Endothelial cell of umbilical vein (primary cell): ENCODE measurements around the gene MITF.

ENCODE experiments used
- CTCF ChIP-seq, 2 donors: IDR thresholded peaks; 1 replicate in 1 of 2; 2 replicates in 1 of 2; pipeline ENCODE4 v1.5.1; 2011; ENCODE audit warnings: low read length in 2 of 2, mild to moderate bottlenecking in 2 of 2, moderate library complexity in 2 of 2, control low read depth in 1 of 2, inconsistent platforms in 1 of 2, low read depth in 1 of 2; ENCODE audit not compliant: insufficient read depth in 1 of 2; ENCODE audit errors: extremely low read depth in 1 of 2
- MAX ChIP-seq: IDR thresholded peaks from 2 replicates; pipeline ENCODE4 v1.6.1; 2011; ENCODE audit not compliant: insufficient read depth, insufficient read length
- POLR2A ChIP-seq: IDR thresholded peaks from 2 replicates; pipeline ENCODE4 v1.6.1; 2012; ENCODE audit warnings: low read depth, mild to moderate bottlenecking, control low read depth, low read length
- POLR2AphosphoS5 ChIP-seq: IDR thresholded peaks from 2 replicates; pipeline ENCODE4 v1.6.1; 2012; ENCODE audit warnings: low read depth, mild to moderate bottlenecking, control low read depth, low read length, moderate library complexity; ENCODE audit not compliant: insufficient read depth

GRCh38 chr3:69784954-69785514 is 45.8 kb downstream of the MITF start:
- no peak for TF ChIP-seq POLR2AphosphoS5
- no peak for TF ChIP-seq POLR2A
- TF ChIP-seq CTCF (IDR thresholded peaks at IDR 0.05; ENCODE audit: extremely low read depth in 1 of 2, insufficient read depth in 1 of 2, low read depth in 1 of 2, low read length in 2 of 2), result no peak
- no peak for TF ChIP-seq MAX
